Neural progenitor cell (in vitro differentiated cells): Measurements from ENCODE around the gene RPS19. TPM values are rescaled to one million over a fixed set of nuclear protein-coding genes. Genes with fewer than 3 reads are reported as not detected.

Experiments
- DNase-seq: peaks from one replicate; pipeline ENCODE4 v3.0.0-alpha.2; 2016; ENCODE audit warnings: low spot score
- H2AFZ ChIP-seq: fragments of 200-600 bp; sonication (generic); replicated peaks from 2 replicates; pipeline ENCODE4 v1.6.1; 2016; ENCODE audit warnings: antibody characterized with exemption
- H3F3A ChIP-seq: fragments of 200-600 bp; sonication (generic); 2 replicates; pipeline ENCODE4 v1.6.1; 2016; ENCODE audit warnings: antibody characterized with exemption, low read depth
- H3K27ac ChIP-seq: fragments of 200-600 bp; sonication (generic); 2 replicates; pipeline ENCODE4 v1.5.1; 2016; ENCODE audit warnings: mild to moderate bottlenecking
- H3K27me3 ChIP-seq: fragments of 200-600 bp; sonication (generic); 2 replicates; pipeline ENCODE4 v1.6.1; 2016; ENCODE audit warnings: mild to moderate bottlenecking, moderate library complexity
- H3K36me3 ChIP-seq: fragments of 200-600 bp; sonication (generic); 2 replicates; pipeline ENCODE4 v1.5.1; 2016
- H3K4me1 ChIP-seq: fragments of 200-600 bp; sonication (generic); 2 replicates; pipeline ENCODE4 v1.6.1; 2016; ENCODE audit warnings: mixed run types
- H3K4me2 ChIP-seq: fragments of 200-600 bp; sonication (generic); 2 replicates; pipeline ENCODE4 v1.6.1; 2016
- H3K4me3 ChIP-seq: fragments of 200-600 bp; sonication (generic); 2 replicates; pipeline ENCODE4 v1.5.1; 2016
- H3K79me2 ChIP-seq: fragments of 200-600 bp; sonication (generic); 2 replicates; pipeline ENCODE4 v1.6.1; 2016; ENCODE audit warnings: low read depth
- H3K9ac ChIP-seq: fragments of 200-600 bp; sonication (generic); 2 replicates; pipeline ENCODE4 v1.6.1; 2016
- H3K9me3 ChIP-seq: fragments of 200-600 bp; sonication (generic); 2 replicates; pipeline ENCODE4 v1.5.1; 2016; ENCODE audit warnings: low read depth
- H4K20me1 ChIP-seq: fragments of 200-600 bp; sonication (generic); 2 replicates; pipeline ENCODE4 v1.6.1; 2016; ENCODE audit warnings: low read depth
- H3K27ac Mint-ChIP-seq: 3 replicates; pipeline ENCODE4 v1.8.0; 2021; ENCODE audit warnings: mixed read lengths
- H3K27me3 Mint-ChIP-seq: 2 replicates; pipeline ENCODE4 v1.8.0; 2022; ENCODE audit warnings: low read depth, mild to moderate bottlenecking, inconsistent platforms, moderate library complexity, mixed read lengths; ENCODE audit not compliant: insufficient read depth
- H3K36me3 Mint-ChIP-seq: 3 replicates; pipeline ENCODE4 v1.8.0; 2021; ENCODE audit warnings: mixed read lengths
- H3K4me1 Mint-ChIP-seq: 3 replicates; pipeline ENCODE4 v1.8.0; 2021; ENCODE audit warnings: mixed read lengths
- H3K4me3 Mint-ChIP-seq: 3 replicates; pipeline ENCODE4 v1.8.0; 2021; ENCODE audit warnings: mild to moderate bottlenecking, moderate library complexity, mixed read lengths
- H3K9me3 Mint-ChIP-seq: 3 replicates; pipeline ENCODE4 v1.8.0; 2020; ENCODE audit warnings: mixed read lengths
- EZH2 ChIP-seq: fragments of 200-600 bp; sonication (generic); IDR thresholded peaks from 2 replicates; pipeline ENCODE4 v1.6.1; 2017; ENCODE audit warnings: antibody characterized with exemption, mild to moderate bottlenecking, moderate library complexity
- EZH2phosphoT487 ChIP-seq: fragments of 200-600 bp; sonication (generic); IDR thresholded peaks from 2 replicates; pipeline ENCODE4 v1.6.1; 2017; ENCODE audit warnings: antibody characterized with exemption
- total RNA-seq: library from RNA; depleted of rRNA; stranded (reverse); fragments of >200 nt; gene quantifications from 2 replicates; pipeline ENCODE4 v1.2.3, GENCODE V29; 2015; ENCODE audit warnings: low replicate concordance
- TF ChIP-seq, protein P1 (sequence below): fragments of 200-600 bp; sonication (generic); IDR thresholded peaks from 2 replicates; pipeline ENCODE4 v1.5.1; 2017; ENCODE audit warnings: antibody characterized with exemption, mild to moderate bottlenecking

RPS19 gene
- total RNA-seq, 1 donor from 2014 or later: 1,422 TPM

DNA sequence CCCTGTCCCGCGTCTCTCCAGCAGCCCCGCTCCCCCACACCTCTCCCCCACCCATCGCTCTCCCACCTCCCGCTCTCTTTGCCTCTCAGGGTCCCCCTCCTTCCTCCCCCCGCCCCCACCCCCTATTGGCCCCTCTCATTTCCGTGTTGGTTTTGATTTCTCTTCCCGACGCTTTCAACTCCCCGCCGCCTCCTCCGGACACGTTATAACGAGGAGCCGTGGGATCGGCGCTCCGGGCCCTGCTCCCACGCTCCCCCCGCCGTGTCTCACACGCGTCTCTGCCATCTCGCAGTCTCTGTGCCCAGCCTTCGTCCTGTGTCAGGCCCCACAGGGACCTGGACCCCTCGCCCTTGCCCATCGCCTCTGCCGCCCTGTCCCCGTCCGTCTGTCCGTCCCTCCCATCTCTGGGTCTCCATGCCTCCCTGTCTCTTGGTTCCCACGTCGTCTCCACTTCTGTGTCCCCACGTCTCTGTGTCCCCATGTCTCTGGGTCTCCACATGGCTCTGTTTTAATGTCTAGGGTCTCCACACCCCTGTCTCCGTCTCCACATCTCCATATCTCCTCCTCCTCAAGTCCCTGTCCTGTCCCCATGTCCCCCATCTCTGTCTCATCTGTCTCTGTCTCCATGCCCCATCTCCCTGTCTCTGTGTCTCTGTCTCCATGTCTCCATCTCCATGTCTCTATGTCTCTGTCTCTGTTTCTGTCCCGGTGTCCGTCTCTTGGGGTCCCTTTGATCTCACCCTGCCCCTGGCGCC lies 55.1 kb downstream of the RPS19 start:
- H2AFZ ChIP-seq: no peak overlapping the region
- H3K27ac ChIP-seq: no peak overlapping the region
- H3K4me3 Mint-ChIP-seq: no peak overlapping the region

DNA sequence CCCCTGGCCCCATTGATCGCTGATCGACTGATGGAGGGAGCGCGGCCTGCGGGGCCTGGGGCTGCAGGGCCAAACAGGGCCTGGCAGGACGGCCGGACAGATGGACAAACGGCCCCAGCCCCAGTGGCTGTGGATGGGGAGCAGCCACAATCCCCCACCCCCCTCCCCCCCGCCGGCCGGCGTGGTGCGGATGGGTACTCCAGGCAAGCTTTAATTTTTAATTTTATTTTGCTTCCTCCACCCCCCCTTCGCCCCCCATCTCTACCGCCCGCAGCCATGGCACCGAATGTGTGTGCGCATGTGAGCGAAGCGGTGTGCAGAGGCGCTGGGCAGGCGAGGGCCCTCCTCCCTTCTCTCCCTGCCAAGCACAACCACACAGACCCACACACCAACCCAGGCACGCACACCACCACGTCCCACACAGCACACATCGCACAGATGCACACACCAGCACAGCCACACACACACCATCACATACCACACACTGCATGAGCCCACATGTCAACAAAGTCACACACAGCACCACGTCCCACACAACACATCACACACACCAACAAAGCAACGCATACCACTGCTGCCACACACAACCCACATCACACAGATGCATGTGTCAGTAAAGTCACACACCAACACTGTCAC lies 55.8 kb downstream of the RPS19 start:
- no peak for DNase-seq
- H3K4me2 ChIP-seq: no peak overlapping the region
- peaks cover 23% of the 10 kb centered on the region for H4K20me1 ChIP-seq

More for the DNA sequence above, 55.1 kb downstream of the RPS19 start:
- Histone ChIP-seq H3K9me3 (no peaks in the 10 kb centered on the region), H3F3A (peaks cover 6% of the 10 kb centered on the region), H3K9ac (no peak overlapping the region), H3K4me3 (no peak overlapping the region), H3K36me3 (no peaks in the 10 kb centered on the region), H4K20me1 (peaks cover 26% of the 10 kb centered on the region), H3K79me2 (no peaks in the 10 kb centered on the region), H3K27me3 (peaks cover 100% of the 10 kb centered on the region), H3K4me2 (no peak overlapping the region), H3K4me1 (peaks cover 8% of the 10 kb centered on the region)
- Mint-ChIP-seq H3K4me1 (peaks cover 4% of the 10 kb centered on the region), H3K36me3 (no peaks in the 10 kb centered on the region), H3K27me3 (peaks cover 34% of the 10 kb centered on the region), H3K27ac (no peak overlapping the region), H3K9me3 (no peaks in the 10 kb centered on the region)
- DNase-seq: no peak
- TF ChIP-seq, protein P1, sequence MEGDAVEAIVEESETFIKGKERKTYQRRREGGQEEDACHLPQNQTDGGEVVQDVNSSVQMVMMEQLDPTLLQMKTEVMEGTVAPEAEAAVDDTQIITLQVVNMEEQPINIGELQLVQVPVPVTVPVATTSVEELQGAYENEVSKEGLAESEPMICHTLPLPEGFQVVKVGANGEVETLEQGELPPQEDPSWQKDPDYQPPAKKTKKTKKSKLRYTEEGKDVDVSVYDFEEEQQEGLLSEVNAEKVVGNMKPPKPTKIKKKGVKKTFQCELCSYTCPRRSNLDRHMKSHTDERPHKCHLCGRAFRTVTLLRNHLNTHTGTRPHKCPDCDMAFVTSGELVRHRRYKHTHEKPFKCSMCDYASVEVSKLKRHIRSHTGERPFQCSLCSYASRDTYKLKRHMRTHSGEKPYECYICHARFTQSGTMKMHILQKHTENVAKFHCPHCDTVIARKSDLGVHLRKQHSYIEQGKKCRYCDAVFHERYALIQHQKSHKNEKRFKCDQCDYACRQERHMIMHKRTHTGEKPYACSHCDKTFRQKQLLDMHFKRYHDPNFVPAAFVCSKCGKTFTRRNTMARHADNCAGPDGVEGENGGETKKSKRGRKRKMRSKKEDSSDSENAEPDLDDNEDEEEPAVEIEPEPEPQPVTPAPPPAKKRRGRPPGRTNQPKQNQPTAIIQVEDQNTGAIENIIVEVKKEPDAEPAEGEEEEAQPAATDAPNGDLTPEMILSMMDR: no peak
- peak; percentile 68 for TF ChIP-seq EZH2
- TF ChIP-seq EZH2phosphoT487: peak; percentile 50

DNA sequence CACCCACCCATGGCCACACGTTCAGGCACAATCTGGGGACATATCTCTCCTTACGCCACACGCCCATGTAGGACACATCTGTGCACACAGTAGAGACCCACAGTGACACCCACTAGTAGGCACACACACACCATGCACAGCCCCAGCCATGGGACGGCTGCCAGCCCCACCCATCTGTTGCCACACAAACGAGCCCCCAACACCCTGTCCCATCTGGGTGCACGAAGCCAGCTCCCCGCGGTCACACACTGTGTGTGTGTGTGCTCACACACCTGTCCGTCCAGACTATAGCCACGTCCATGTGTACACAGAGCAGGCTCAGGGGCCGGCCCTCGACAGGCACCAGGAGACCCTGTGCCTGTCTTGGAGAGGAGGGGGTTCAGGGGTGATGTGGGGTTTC lies 57.6 kb downstream of the RPS19 start:
- Histone ChIP-seq H3K27ac (no peak overlapping the region), H3K79me2 (no peaks in the 10 kb centered on the region), H3K36me3 (no peaks in the 10 kb centered on the region), H3K4me1 (peaks cover 5% of the 10 kb centered on the region), H3K4me2 (no peak overlapping the region), H3K9me3 (no peaks in the 10 kb centered on the region), H3K4me3 (no peak overlapping the region), H2AFZ (no peak overlapping the region), H3K27me3 (peaks cover 100% of the 10 kb centered on the region), H3K9ac (no peak overlapping the region), H3F3A (peaks cover 16% of the 10 kb centered on the region), H4K20me1 (peaks cover 16% of the 10 kb centered on the region)
- Mint-ChIP-seq H3K9me3 (no peaks in the 10 kb centered on the region), H3K36me3 (no peaks in the 10 kb centered on the region), H3K27ac (no peak overlapping the region), H3K27me3 (peaks cover 23% of the 10 kb centered on the region), H3K4me3 (no peak overlapping the region), H3K4me1 (peaks cover 7% of the 10 kb centered on the region)
- TF ChIP-seq EZH2phosphoT487 (no peak), EZH2 (no peak)
- TF ChIP-seq, protein P1: no peak
- DNase-seq: no peak

More for the DNA sequence above, 55.8 kb downstream of the RPS19 start:
- H3K4me1 Mint-ChIP-seq: peaks cover 4% of the 10 kb centered on the region
- no peak overlapping the region for H3K9ac ChIP-seq
- H3K4me1 ChIP-seq: peaks cover 8% of the 10 kb centered on the region
- no peak overlapping the region for H3K27ac ChIP-seq
- H3K27me3 Mint-ChIP-seq: peaks cover 31% of the 10 kb centered on the region
- H3K79me2 ChIP-seq: no peaks in the 10 kb centered on the region
- no peaks in the 10 kb centered on the region for H3K9me3 Mint-ChIP-seq
- H3K27ac Mint-ChIP-seq: no peak overlapping the region
- H3K36me3 Mint-ChIP-seq: no peaks in the 10 kb centered on the region
- peaks cover 8% of the 10 kb centered on the region for H3F3A ChIP-seq
- no peak overlapping the region for H3K4me3 ChIP-seq
- H3K36me3 ChIP-seq: no peaks in the 10 kb centered on the region
- H3K27me3 ChIP-seq: peaks cover 100% of the 10 kb centered on the region
- H3K9me3 ChIP-seq: no peaks in the 10 kb centered on the region
- H2AFZ ChIP-seq: no peak overlapping the region
- no peak overlapping the region for H3K4me3 Mint-ChIP-seq
- TF ChIP-seq EZH2: no peak
- TF ChIP-seq, protein P1: no peak
- TF ChIP-seq EZH2phosphoT487: no peak
